Measurements from ENCODE around the gene DCDC2.
"Not testable (repeated sequence)": the region's sequence is repeated elsewhere in the genome, so short reads cannot be mapped to it uniquely, and the experiment has no call there.

DNA sequence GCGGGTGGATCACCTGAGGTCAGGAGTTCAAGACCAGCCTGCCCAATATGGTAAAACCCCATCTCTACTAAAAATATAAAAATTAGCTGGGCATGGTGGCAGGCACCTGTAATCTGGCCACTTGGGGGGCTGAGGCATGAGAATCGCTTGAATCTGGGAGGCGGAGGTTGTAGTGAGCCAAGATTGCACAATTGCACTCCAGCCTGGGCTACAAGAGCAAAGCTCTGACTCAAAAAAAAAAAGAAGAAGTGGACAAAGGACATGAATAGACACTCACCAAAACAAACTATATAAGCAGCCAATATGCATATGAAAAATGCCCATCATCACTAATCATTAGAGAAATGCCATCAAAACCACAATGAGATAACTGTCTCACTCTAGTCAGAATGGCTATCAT, 121.1 kb downstream of the DCDC2 start:
- TF ChIP-seq, protein P1, sequence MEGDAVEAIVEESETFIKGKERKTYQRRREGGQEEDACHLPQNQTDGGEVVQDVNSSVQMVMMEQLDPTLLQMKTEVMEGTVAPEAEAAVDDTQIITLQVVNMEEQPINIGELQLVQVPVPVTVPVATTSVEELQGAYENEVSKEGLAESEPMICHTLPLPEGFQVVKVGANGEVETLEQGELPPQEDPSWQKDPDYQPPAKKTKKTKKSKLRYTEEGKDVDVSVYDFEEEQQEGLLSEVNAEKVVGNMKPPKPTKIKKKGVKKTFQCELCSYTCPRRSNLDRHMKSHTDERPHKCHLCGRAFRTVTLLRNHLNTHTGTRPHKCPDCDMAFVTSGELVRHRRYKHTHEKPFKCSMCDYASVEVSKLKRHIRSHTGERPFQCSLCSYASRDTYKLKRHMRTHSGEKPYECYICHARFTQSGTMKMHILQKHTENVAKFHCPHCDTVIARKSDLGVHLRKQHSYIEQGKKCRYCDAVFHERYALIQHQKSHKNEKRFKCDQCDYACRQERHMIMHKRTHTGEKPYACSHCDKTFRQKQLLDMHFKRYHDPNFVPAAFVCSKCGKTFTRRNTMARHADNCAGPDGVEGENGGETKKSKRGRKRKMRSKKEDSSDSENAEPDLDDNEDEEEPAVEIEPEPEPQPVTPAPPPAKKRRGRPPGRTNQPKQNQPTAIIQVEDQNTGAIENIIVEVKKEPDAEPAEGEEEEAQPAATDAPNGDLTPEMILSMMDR (IDR thresholded peaks at IDR 0.05; ENCODE audit: borderline replicate concordance, extremely low read depth, low read length, poor library complexity, severe bottlenecking) = not testable (repeated sequence)
- TF ChIP-seq EZH2 (IDR thresholded peaks at IDR 0.05; ENCODE audit: borderline replicate concordance, low read depth, low read length, severe bottlenecking) = not testable (repeated sequence)
